ENCODE measurements around the gene SMARCD2. TPM values are rescaled to one million over a fixed set of nuclear protein-coding genes. Genes with fewer than 3 reads are reported as not detected.

The SMARCD2 gene
- total and polyA plus RNA-seq, 4 donors: 64.9 to 109 (median 75.0) TPM

DNA sequence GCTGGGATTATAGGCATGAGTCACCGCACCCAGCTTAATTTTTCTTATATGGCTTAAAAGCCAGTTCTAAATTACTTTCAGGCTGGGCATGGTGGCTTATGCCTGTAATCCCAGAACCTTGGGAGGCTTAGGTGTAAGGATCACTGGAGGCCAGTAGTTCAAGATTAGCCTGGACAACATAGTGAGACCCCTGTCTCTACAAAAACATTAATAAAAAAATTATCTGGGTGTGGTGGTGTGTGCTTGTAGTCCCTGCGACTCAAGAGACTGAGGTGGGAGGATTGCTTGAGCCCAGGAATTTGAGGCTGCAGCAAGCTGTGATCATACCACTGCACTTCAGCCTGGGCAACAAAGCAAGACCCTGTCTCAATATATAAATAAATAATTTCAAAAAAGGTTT, 10.8 kb upstream of the SMARCD2 start:
- TF ChIP-seq, protein P1, sequence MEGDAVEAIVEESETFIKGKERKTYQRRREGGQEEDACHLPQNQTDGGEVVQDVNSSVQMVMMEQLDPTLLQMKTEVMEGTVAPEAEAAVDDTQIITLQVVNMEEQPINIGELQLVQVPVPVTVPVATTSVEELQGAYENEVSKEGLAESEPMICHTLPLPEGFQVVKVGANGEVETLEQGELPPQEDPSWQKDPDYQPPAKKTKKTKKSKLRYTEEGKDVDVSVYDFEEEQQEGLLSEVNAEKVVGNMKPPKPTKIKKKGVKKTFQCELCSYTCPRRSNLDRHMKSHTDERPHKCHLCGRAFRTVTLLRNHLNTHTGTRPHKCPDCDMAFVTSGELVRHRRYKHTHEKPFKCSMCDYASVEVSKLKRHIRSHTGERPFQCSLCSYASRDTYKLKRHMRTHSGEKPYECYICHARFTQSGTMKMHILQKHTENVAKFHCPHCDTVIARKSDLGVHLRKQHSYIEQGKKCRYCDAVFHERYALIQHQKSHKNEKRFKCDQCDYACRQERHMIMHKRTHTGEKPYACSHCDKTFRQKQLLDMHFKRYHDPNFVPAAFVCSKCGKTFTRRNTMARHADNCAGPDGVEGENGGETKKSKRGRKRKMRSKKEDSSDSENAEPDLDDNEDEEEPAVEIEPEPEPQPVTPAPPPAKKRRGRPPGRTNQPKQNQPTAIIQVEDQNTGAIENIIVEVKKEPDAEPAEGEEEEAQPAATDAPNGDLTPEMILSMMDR (IDR thresholded peaks at IDR 0.05; ENCODE audit: control extremely low read depth, extremely low read depth): no peak
- H3K36me3 ChIP-seq (ENCODE audit: control insufficient read depth in 4 of 4, insufficient read depth in 4 of 4, low read length in 4 of 4): no peaks in the 10 kb centered on the region
- H3K27me3 ChIP-seq (ENCODE audit: control insufficient read depth in 3 of 3, insufficient read depth in 3 of 3, low read length in 2 of 3): no peaks in the 10 kb centered on the region
- no peak overlapping the region for H3K27ac ChIP-seq (ENCODE audit: low read depth in 1 of 2, low read length in 1 of 2)
- ATAC-seq (ENCODE audit: insufficient read depth, low FRiP score): no peak
- 92 to 96% methylated on average over 2 of the region's 2 CpGs for WGBS, 2 donors
- no peak overlapping the region for H3K4me3 ChIP-seq
- no peak overlapping the region for H3K9ac ChIP-seq (ENCODE audit: insufficient read depth in 1 of 2, low read length in 2 of 2)
- H3K9me3 ChIP-seq (ENCODE audit: control insufficient read depth in 4 of 4, insufficient read depth in 3 of 4, low read length in 3 of 4): no peaks in the 10 kb centered on the region
- H3K4me1 ChIP-seq (ENCODE audit: control insufficient read depth in 5 of 5, insufficient read depth in 5 of 5, low read length in 5 of 5): no peaks in the 10 kb centered on the region
- no peak for DNase-seq

DNA sequence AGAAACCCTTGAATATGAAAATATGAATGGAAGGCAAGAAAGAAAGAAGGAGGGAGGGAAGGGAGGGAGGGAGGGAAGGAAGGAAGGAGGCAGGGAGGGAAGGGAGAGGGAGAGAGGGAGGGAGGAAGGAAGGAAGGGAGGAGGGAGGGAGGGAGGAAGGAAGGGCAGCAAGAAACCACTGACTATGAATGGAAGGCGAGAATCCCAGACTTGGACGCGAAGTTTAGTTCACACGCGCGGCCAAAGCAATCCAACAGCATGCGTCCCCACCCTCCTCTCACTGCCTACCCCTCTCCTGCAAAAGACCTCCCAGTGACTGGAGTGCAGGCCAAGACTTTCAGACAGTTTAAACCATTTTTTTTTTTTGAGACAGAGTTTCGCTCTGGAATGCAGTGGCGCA, 7.9 kb upstream of the SMARCD2 start:
- WGBS, 2 donors: 63 to 79% methylated on average over 9 of the region's 9 CpGs
- Histone ChIP-seq H3K36me3 (ENCODE audit: control insufficient read depth in 4 of 4, insufficient read depth in 4 of 4, low read length in 4 of 4) (no peaks in the 10 kb centered on the region), H3K4me3 (no peak overlapping the region), H3K4me1 (ENCODE audit: control insufficient read depth in 5 of 5, insufficient read depth in 5 of 5, low read length in 5 of 5) (peaks cover 0 to 3% (median 0%) of the 10 kb centered on the region in 5 donors), H3K9me3 (ENCODE audit: control insufficient read depth in 4 of 4, insufficient read depth in 3 of 4, low read length in 3 of 4) (no peaks in the 10 kb centered on the region), H3K9ac (ENCODE audit: insufficient read depth in 1 of 2, low read length in 2 of 2) (no peak overlapping the region), H3K27ac (ENCODE audit: low read depth in 1 of 2, low read length in 1 of 2) (no peak overlapping the region), H3K27me3 (ENCODE audit: control insufficient read depth in 3 of 3, insufficient read depth in 3 of 3, low read length in 2 of 3) (no peaks in the 10 kb centered on the region)
- DNase-seq (peak in 2 of 3 donors; percentile 44 to 69), ATAC-seq (ENCODE audit: insufficient read depth, low FRiP score) (no peak)
- TF ChIP-seq, protein P1 (IDR thresholded peaks at IDR 0.05; ENCODE audit: control extremely low read depth, extremely low read depth): no peak

DNA sequence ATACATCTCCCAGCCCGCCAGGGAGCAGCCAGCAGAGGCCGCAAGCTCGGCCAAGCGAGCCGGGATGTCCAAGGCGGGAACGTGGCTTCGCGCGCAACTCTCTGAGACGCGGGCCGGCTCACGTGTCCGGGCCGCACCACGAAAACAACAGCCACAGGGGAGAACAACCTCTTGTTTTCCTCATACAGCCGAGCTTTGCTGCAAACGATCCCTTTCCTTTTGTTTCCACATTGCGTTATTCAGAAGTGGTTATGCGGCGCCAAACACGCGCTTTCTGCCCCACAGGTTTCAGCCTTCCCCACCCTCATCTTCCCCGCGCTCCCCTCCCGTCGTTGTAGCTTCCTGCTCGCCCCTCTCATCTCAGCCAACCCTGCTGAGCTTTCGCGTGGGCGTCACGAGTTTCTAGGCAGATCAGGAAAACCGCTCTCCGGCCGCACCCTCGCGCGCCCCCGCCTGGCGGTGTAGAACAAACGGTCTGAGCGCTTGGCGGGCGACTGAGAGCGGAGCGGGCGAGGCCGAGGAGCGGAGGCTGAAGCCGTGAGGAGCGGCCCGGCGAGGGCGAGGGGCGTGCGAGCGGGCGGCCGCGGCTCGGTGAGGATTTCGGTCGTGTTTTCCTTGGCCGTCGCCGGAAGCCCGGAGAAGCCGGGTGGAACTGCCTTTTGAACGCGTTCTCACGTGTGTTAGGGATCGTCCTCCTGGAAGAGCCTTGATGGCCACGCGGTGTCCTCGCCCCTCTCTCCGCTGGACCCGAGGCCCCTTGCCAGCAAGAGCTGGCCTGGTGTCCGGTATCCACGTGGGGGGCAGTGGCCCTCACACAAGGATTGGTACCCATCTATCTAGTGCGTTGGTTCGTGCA, 6.6 kb upstream of the SMARCD2 start:
- ATAC-seq (ENCODE audit: insufficient read depth, low FRiP score) (peak; percentile 95), DNase-seq (peak; percentile 85 to 91 (median 89))
- peak overlapping the region in 1 of 2 donors; percentile 85 for H3K9ac ChIP-seq (ENCODE audit: insufficient read depth in 1 of 2, low read length in 2 of 2)
- H3K4me1 ChIP-seq (ENCODE audit: control insufficient read depth in 5 of 5, insufficient read depth in 5 of 5, low read length in 5 of 5): peaks cover 0 to 9% (median 3%) of the 10 kb centered on the region in 5 donors
- WGBS, 2 donors: 14 to 19% methylated on average over 82 of the region's 82 CpGs
- H3K4me3 ChIP-seq: peak overlapping the region; percentile 28
- peak overlapping the region in 1 of 2 donors; percentile 76 for H3K27ac ChIP-seq (ENCODE audit: low read depth in 1 of 2, low read length in 1 of 2)
- no peaks in the 10 kb centered on the region for H3K27me3 ChIP-seq (ENCODE audit: control insufficient read depth in 3 of 3, insufficient read depth in 3 of 3, low read length in 2 of 3)
- TF ChIP-seq, protein P1 (IDR thresholded peaks at IDR 0.05; ENCODE audit: control extremely low read depth, extremely low read depth): peak; percentile 48
- H3K36me3 ChIP-seq (ENCODE audit: control insufficient read depth in 4 of 4, insufficient read depth in 4 of 4, low read length in 4 of 4): no peaks in the 10 kb centered on the region
- no peaks in the 10 kb centered on the region for H3K9me3 ChIP-seq (ENCODE audit: control insufficient read depth in 4 of 4, insufficient read depth in 3 of 4, low read length in 3 of 4)
